GM18511 (cell line): ENCODE measurements around the gene NCKIPSD.

ENCODE experiments used
- ATAC-seq: cut with Tn5 transposase; IDR thresholded peaks from one replicate; pipeline ENCODE4 v1.9.1; 2021; ENCODE audit warnings: mild to moderate bottlenecking, moderate library complexity; ENCODE audit not compliant: unreplicated experiment

NCKIPSD gene

GRCh38 chr3:48697952-48698351, 12.2 kb upstream of the NCKIPSD start:
- ATAC-seq: no peak

DNA sequence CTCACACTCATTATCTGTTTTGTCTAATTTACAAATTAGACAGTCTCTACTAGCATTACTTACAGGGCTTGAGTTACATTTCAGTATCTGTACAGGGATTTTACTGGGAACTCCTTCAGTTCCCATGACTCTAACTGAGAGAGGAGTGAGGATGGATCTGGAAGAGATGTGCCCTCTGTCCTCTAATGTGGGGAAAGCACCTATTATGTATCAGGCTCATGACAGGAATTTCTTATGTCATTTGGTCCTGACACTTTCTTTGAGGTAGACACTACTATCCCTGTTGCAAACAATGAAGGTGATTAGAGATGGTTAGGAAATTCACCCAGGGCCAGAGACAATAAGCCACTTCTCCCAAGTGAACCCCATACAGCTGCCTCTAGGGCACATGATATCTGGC, 10.9 kb upstream of the NCKIPSD start:
- no peak for ATAC-seq

- ATAC-seq: no peak
Measured at GRCh38 chr3:48696156-48696555, 10.4 kb upstream of the NCKIPSD start.

GRCh38 chr3:48695393-48695753, 9.7 kb upstream of the NCKIPSD start:
- no peak for ATAC-seq

DNA sequence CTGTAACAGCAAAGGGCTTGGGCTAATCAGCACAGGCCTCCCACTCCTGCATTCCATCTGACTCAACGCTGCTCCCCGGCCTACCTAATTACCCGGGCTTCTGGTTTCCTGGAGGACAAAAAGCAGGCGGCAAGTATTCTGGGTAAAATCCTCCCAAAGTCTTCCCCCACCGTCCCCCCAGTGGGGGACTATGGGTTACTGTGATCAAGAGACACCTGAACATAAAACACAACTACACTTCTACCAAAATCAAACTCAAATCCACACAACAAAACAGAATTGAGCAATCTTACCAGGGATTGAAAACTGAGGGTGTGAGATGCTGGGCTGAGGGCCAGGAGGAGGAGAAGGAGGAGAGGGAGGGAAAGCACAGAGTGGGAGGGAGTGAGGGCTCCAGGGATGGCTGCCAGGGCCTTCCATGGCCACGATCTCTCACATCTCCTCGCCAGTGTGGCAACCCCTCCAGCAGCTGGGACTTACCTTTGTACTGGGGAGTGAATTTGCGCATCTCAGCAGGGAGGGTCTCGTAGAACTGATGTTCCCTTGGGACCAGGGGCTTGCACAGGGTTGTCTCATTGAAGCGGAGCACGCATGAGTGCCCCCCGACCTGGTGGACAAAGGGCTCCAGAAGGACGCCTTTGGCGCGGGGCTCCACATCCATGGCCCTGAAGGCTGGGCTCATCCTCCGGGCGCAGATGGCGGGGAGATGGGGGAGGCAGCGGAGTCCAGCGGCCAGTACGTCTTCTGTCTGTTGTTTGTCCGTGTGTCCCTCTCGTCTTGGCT, 9.1 kb upstream of the NCKIPSD start:
- no peak for ATAC-seq

DNA sequence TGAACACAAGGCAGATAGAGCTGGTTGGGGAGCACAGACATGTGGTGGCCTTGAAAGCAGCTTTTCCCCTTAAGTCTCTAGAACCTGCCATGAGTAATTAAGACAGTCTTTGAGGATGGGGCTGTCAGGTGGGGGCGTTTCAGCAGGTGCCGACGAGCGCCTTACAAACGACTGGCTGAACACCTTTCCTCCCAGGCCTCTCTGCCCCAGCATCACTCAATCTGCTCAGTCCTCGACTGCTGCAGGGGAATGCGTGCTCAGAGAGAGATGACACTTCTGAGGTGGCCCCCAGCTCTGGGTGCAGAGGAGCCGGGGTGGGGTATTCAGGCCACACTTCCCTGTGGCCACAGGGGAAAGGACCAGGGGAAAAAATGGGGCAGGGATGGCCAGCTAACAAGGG, 8.1 kb upstream of the NCKIPSD start:
- no peak for ATAC-seq

DNA sequence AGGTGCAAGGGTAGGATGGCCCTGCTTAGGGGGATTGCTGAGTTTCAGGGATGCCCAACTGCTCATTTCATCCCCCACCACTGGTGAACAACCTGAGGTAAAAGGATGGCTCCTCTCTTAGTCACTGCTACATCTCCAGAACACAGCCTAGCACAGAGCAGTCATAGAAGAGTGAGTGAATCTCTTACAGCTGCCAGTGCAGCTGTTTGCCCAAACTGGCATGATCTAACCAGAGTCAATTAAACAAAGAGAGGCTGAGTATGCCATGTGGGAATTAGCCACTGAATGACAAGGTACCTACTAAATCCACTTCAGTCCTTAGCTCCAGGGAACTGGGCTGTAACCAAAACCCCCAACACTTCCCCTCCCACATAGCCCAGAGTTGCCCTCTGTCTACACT, 6.8 kb upstream of the NCKIPSD start:
- ATAC-seq: no peak

GRCh38 chr3:48690846-48691458, 5.2 kb upstream of the NCKIPSD start:
- ATAC-seq: no peak

GRCh38 chr3:48689384-48689783, 3.7 kb upstream of the NCKIPSD start:
- no peak for ATAC-seq

DNA sequence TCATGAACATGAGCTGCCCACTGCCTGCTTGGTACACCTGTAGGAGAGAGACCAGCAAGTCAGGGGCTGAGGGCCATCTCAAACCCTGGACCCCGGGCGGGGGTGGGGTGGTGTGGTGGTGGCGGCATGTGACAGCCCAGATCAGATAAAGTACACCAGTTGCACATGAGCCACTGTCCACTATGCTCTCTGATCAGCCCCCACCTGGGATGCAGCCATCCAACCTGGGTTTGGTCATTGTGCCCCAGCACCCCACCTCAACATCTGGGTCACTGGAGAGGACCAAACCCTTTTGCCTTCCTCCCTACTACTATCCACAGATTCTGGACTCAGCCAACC, 3.0 kb upstream of the NCKIPSD start:
- no peak for ATAC-seq

- no peak for ATAC-seq
Measured at GRCh38 chr3:48688032-48688736, 2.5 kb upstream of the NCKIPSD start.

DNA sequence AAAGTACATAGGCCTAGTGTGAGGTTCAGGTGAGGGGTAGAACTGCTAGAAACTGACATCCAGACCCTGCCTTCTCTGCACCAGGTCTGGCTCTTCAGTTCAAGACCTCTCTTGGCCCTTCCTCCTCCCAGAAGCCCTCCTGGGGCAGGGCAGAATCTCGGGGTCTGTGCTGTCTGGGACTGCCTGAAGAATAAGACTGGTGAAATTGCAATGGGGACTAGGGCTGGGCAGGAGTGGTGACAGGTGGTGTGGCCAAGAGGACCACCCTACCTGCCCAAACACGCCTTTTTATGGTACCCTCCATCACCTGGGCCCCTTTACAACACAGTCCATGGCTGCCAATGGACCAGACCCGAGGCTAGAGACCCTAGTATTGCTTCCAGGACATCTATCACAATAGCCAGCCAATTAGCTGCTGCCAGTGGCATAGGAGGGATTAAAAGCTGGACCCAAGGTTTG, 1.5 kb upstream of the NCKIPSD start:
- ATAC-seq: no peak

DNA sequence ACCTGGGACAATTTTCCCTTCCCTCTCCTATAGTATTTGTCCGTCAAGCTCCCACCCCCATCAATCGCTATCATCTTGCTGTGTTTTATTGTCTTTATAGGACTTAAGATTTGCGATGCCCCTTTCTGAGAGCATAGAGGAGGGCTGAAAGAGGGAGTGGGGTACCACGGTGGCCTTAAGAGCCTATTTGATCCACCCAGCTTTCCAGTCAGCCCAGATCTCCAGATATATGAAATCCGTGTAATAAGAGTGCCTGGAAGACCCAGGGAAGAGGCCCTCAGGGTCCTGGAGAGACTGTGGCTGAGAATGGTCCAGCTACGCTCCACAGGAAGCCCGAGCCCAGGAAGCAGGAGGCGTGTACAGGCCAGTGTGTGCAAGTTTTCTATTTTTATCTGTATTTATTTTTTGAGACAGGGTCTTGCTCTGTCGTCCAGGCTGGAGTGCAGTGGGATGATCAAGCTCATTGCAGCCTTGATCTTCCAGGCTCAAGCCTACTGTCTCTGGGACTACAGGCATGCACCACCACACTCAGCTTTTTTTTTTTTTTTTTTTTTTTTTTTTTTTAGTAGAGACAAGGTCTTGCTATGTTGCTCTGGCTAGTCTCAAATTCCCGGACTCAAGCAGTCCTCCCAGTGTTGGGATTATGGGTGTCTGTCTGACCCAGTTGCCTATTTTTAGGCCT, 964 bp upstream of the NCKIPSD start:
- no peak for ATAC-seq

DNA sequence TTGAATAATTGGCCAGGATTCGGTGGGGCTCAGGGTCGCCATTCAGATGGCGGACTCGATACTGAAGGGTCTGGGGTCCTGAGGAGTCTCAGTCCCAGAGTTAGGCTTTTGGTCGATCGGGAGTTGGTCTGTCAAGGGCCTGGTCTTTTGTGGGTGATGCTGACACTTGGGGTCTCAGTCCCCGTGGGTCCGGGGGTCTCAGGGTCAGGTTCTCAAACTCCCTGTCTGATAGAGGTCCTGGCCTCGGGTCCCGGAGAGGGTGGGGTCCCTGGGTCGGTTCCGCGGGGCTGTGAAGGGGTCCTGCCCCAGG, 467 bp downstream of the NCKIPSD start:
- no peak for ATAC-seq

- no peak for ATAC-seq
Measured at GRCh38 chr3:48684480-48685143, 1.1 kb downstream of the NCKIPSD start.

DNA sequence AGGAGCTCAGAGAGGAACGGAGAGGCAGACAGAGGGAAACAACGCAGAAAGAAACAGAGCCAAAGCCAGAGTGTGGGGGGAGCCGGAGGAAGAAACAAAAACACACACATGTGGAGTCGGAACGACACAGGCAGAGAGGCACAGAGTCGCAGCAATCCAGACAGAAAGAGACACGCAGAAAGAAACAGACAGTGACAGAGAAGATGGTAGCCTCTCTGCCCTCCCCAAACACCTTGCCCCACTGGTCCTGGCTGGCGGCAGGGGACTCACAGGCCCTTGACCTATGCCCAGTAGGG, 1.7 kb downstream of the NCKIPSD start:
- no peak for ATAC-seq

GRCh38 chr3:48682786-48683185, 2.9 kb downstream of the NCKIPSD start:
- ATAC-seq: no peak

GRCh38 chr3:48681974-48682610, 3.6 kb downstream of the NCKIPSD start:
- no peak for ATAC-seq

DNA sequence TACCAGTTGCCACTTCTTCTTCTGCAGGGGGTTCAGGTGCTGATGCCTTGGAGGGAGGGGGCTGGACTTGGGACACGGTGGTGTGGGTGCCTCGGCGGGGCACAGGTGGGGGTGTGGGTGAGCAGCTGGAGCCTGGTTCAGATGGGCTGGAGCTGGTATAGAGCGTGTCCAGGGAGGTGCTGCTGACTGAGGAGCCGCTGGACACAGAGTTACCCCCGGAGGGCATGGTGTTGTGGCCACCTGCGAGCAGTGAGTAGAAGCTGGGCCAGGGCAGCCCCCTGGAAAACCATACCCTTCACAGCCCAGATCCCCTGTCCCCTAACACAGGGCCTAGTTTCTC, 4.2 kb downstream of the NCKIPSD start:
- no peak for ATAC-seq

- ATAC-seq: no peak
Measured at GRCh38 chr3:48680811-48681540, 4.7 kb downstream of the NCKIPSD start.
